ENCODE data around the gene MIB2.

- TF ChIP-seq POLR2AphosphoS5 (IDR thresholded peaks at IDR 0.05) (no peak), CTCF (IDR thresholded peaks at IDR 0.05) (no peak), POLR2A (IDR thresholded peaks at IDR 0.05; ENCODE audit: low read depth) (no peak)
Observed at GRCh38 chr1:1666526-1666925, 51.2 kb downstream of the MIB2 start.
